H1 (cell line): Measurements from ENCODE around the gene DNM2. TPM values are rescaled to one million over a fixed set of nuclear protein-coding genes. Genes with fewer than 3 reads are reported as not detected.

ENCODE experiments used
- CHD1 ChIP-seq: IDR thresholded peaks from 2 replicates; pipeline ENCODE4 v1.6.1; 2012; ENCODE audit warnings: low read depth, low read length, improper control_type of control experiment
- CHD7 ChIP-seq: fragments of 300-600 bp; sonication (generic); IDR thresholded peaks from 2 replicates; pipeline ENCODE4 v1.7.1; 2012; ENCODE audit warnings: low read length, moderate library complexity, mild to moderate bottlenecking, inconsistent platforms; ENCODE audit not compliant: insufficient replicate concordance
- EZH2 ChIP-seq: fragments of 200-600 bp; sonication (generic); IDR thresholded peaks from 2 replicates; pipeline ENCODE4 v1.7.1; 2012; ENCODE audit warnings: low read depth, mild to moderate bottlenecking, moderate library complexity, low read length, inconsistent platforms; ENCODE audit not compliant: severe bottlenecking
- MAFK ChIP-seq: IDR thresholded peaks from 2 replicates; pipeline ENCODE4 v1.6.1; 2012; ENCODE audit warnings: low read depth, mild to moderate bottlenecking, improper control_type of control experiment, low read length
- SIX5 ChIP-seq: IDR thresholded peaks from 2 replicates; pipeline ENCODE4 v1.6.1; 2011; ENCODE audit warnings: mild to moderate bottlenecking, low read depth, low read length
- polyA plus RNA-seq, 7 experiments: library from polyadenylated mRNA; depleted of rRNA in 3 of 7; stranded (reverse) in 5 of 7; unstranded in 2 of 7; fragments of >200 nt in 5 of 7; fragments of 200-250 nt in 2 of 7; gene quantifications; 1 replicate in 5 of 7; 2 replicates in 1 of 7; 4 replicates in 1 of 7; pipeline versions ENCODE4 v1.2.1 to v1.2.3, GENCODE V29; 2011 to 2013; ENCODE audit warnings: missing spikeins in 2 of 7, mixed read lengths in 2 of 7
- total RNA-seq: library from RNA; stranded (reverse); fragmentation: NEBNext Ultra II Directional; extraction: Animal tissue kit (Norgen Biotek cat#: 25700); gene quantifications from 2 replicates; pipeline ENCODE4 v1.2.1, GENCODE V29; 2021

The DNM2 gene
- total and polyA plus RNA-seq, 2 of the 8 experiments (the other 6 are each of a cell fraction or from before 2014, with no cell fraction given) = 61.9 to 120 TPM

DNA sequence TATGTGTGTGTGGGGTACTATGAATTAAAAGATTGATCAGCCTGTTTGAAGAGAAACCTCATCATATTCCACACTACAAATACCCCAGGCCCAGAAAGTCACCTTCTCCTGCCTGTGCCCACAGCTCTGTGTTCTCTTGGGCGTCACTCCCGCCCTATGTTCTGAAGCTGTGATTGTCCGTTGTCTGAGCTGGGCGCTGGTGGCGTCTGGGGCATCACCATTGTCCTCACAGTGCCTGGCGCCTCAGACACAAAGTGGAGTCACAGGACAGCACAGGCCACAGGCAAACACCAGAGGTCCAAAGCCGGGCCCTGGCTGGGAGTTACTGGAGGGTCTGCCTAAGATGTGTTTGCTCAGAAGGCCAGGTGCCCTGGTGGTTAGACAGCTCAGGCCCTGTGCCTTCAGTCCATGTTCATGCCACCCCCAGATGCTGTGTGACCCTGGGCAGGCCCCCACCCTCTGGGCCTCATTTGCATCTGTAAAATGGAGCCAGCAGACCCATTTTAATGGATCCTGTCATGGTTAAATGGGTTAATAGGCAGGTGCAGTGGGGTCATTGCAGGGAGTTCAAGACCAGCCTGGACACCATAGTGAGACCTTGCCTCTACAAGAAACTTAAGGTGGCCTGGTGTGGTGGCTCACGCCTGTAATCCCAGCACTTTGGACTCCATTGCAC lies 34.5 kb downstream of the DNM2 start (continued):
- TF ChIP-seq CHD7 (no peak), CHD1 (no peak), SIX5 (no peak), EZH2 (no peak), MAFK (no peak)
